ENCODE data around the gene PLEKHG4B. TPM values are rescaled to one million over a fixed set of nuclear protein-coding genes. Genes with fewer than 3 reads are reported as not detected.

The PLEKHG4B gene
- total and polyA plus RNA-seq, 2 of the 8 experiments (the other 6 are each of a cell fraction or from before 2014, with no cell fraction given), result 31.1 to 43.6 TPM

- Histone ChIP-seq H3K56ac (replicated peaks; ENCODE audit: insufficient read length, low read depth, low read length) (no peak overlapping the region), H2BK12ac (ENCODE audit: low read depth, low read length) (no peak overlapping the region), H3K23ac (ENCODE audit: insufficient read length) (no peak overlapping the region), H2BK5ac (ENCODE audit: low read depth, low read length) (no peak overlapping the region), H3K27ac (ENCODE audit: low read depth, low read length) (no peak overlapping the region), H2BK120ac (replicated peaks; ENCODE audit: low read depth, low read length) (no peak overlapping the region), H3K4ac (replicated peaks; ENCODE audit: insufficient read length, low read depth, low read length) (no peak overlapping the region), H3K9ac (replicated peaks in 1 of 4; ENCODE audit: extremely low read depth in 1 of 4, low read depth in 3 of 4, low read length in 3 of 4) (no peak overlapping the region), H3K79me1 (ENCODE audit: low read depth, low read length) (no peaks in the 10 kb centered on the region), H2BK20ac (ENCODE audit: low read length) (no peak overlapping the region), H3K4me3 (ENCODE audit: extremely low read depth in 1 of 4, insufficient read depth in 2 of 4, low read depth in 3 of 4, low read length in 4 of 4) (no peak overlapping the region), H3K18ac (ENCODE audit: extremely low read depth, low read length) (no peak overlapping the region), H4K20me1 (replicated peaks in 1 of 2; ENCODE audit: control insufficient read depth in 1 of 2, insufficient read depth in 2 of 2, low read length in 2 of 2) (peaks cover 2 to 10% of the 10 kb centered on the region in 2 experiments), H3K9me3 (ENCODE audit: insufficient read depth in 2 of 2, low read depth in 1 of 2, low read length in 1 of 2) (no peaks in the 10 kb centered on the region), H4K91ac (replicated peaks; ENCODE audit: insufficient read length, low read length) (no peak overlapping the region), H3K4me2 (ENCODE audit: insufficient read depth in 1 of 2, low read depth in 2 of 2, low read length in 2 of 2) (no peak overlapping the region), H4K5ac (ENCODE audit: insufficient read length, low read depth, low read length) (no peak overlapping the region), H2AFZ (ENCODE audit: low read length) (no peak overlapping the region), H3K23me2 (ENCODE audit: low read depth, low read length) (no peaks in the 10 kb centered on the region), H4K8ac (ENCODE audit: extremely low read depth, insufficient read depth, low read length) (no peak overlapping the region), H2AK5ac (ENCODE audit: low read depth, low read length) (no peak overlapping the region), H3K36me3 (ENCODE audit: control insufficient read depth in 2 of 4, insufficient read depth in 4 of 4, low read length in 3 of 4) (peaks cover 0 to 23% (median 13%) of the 10 kb centered on the region in 4 experiments; a peak in 6 of 8 replicates), H2BK15ac (ENCODE audit: low read length) (no peak overlapping the region), H3K79me2 (ENCODE audit: control insufficient read depth in 1 of 2, insufficient read depth in 2 of 2, low read length in 2 of 2) (no peaks in the 10 kb centered on the region), H3K27me3 (replicated peaks in 1 of 4; ENCODE audit: control insufficient read depth in 3 of 4, extremely low read depth in 1 of 4, insufficient read depth in 3 of 4, low read length in 3 of 4) (no peaks in the 10 kb centered on the region; a peak in 1 of 7 replicates), H3K4me1 (replicated peaks in 1 of 4; ENCODE audit: control insufficient read depth in 3 of 4, insufficient read depth in 4 of 4, low read length in 3 of 4) (no peaks in the 10 kb centered on the region), H3K14ac (ENCODE audit: insufficient read length) (no peak overlapping the region)
- no peak for TF ChIP-seq MAX (IDR thresholded peaks at IDR 0.05)
- no peak for TF ChIP-seq RNF2 (IDR thresholded peaks at IDR 0.05; ENCODE audit: borderline replicate concordance, low read depth, low read length, missing control alignments, poor library complexity, severe bottlenecking)
- no peak for TF ChIP-seq NRF1 (IDR thresholded peaks at IDR 0.05; ENCODE audit: low read depth, low read length)
- TF ChIP-seq POU5F1 (IDR thresholded peaks at IDR 0.05; ENCODE audit: low read depth, low read length), result no peak
- TF ChIP-seq EZH2 (IDR thresholded peaks at IDR 0.05; ENCODE audit: low read depth, low read length, severe bottlenecking), result no peak
- TF ChIP-seq SIN3A (conservative IDR thresholded peaks at IDR 0.05 in 1 of 2, IDR thresholded peaks at IDR 0.05 in 1 of 2; ENCODE audit: low read depth in 1 of 2, low read length in 2 of 2), result no peak
- TF ChIP-seq ASH2L (IDR thresholded peaks at IDR 0.05; ENCODE audit: low read length), result no peak
- no peak for TF ChIP-seq RAD21 (IDR thresholded peaks at IDR 0.05 in 1 of 2, conservative IDR thresholded peaks at IDR 0.05 in 1 of 2; ENCODE audit: low read depth in 2 of 2, low read length in 2 of 2)
- TF ChIP-seq GABPA (IDR thresholded peaks at IDR 0.05; ENCODE audit: borderline replicate concordance, insufficient read depth, low read length), result no peak
- no peak for TF ChIP-seq SRF (IDR thresholded peaks at IDR 0.05; ENCODE audit: low read depth, low read length)
- TF ChIP-seq POLR2AphosphoS5 (IDR thresholded peaks at IDR 0.05; ENCODE audit: low read depth, low read length), result no peak
- no peak for TF ChIP-seq NANOG (IDR thresholded peaks at IDR 0.05; ENCODE audit: insufficient read depth, low read depth, low read length, poor library complexity, severe bottlenecking)
- no peak for TF ChIP-seq ZNF274 (IDR thresholded peaks at IDR 0.05; ENCODE audit: borderline replicate concordance, extremely low read depth, low read length)
- DNase-seq (ENCODE audit: low read depth in 1 of 2, low spot score in 2 of 2), result no peak
- no peak for FAIRE-seq
- ChIA-PET CTCF (ENCODE audit: partially characterized antibody) (interaction anchor here (1.0 kb wide), 1 partner anchor 15 kb away, joined by 5 read pairs; no protein-coding TSS in a partner anchor), POLR2A (ENCODE audit: partially characterized antibody) (no interaction called here)
- WGBS, 2 experiments (ENCODE audit: extremely low coverage in 1 of 2, insufficient coverage in 1 of 2, insufficient read length in 1 of 2, insufficient replicate concordance in 2 of 2, low coverage in 1 of 2, low lambda C conversion rate in 2 of 2, missing lambda C conversion rate in 1 of 2), result 73% methylated on average over 1 of the region's 5 CpGs; no CpG with 5 or more reads in 1 of the 2 experiments
Measured at GRCh38 chr5:174291-174600, 82.3 kb downstream of the PLEKHG4B start.
